ENCODE measurements around the gene TRAPPC3L. TPM values are rescaled to one million over a fixed set of nuclear protein-coding genes. Genes with fewer than 3 reads are reported as not detected.

The TRAPPC3L gene
- total and polyA plus RNA-seq, 2 of the 8 experiments (the other 6 are each of a cell fraction or from before 2014, with no cell fraction given): not detected

- H3K79me2 ChIP-seq (ENCODE audit: control insufficient read depth in 1 of 2, insufficient read depth in 2 of 2, low read length in 2 of 2): no peaks in the 10 kb centered on the region
- no peak overlapping the region for H3K4me3 ChIP-seq (ENCODE audit: extremely low read depth in 1 of 4, insufficient read depth in 2 of 4, low read depth in 3 of 4, low read length in 4 of 4)
- DNase-seq (ENCODE audit: low read depth in 1 of 2, low spot score in 2 of 2): no peak
- no peak overlapping the region for H3K4me2 ChIP-seq (ENCODE audit: insufficient read depth in 1 of 2, low read depth in 2 of 2, low read length in 2 of 2)
- no peak overlapping the region for H4K8ac ChIP-seq (ENCODE audit: extremely low read depth, insufficient read depth, low read length)
- H3K36me3 ChIP-seq (ENCODE audit: control insufficient read depth in 2 of 4, insufficient read depth in 4 of 4, low read length in 3 of 4): no peaks in the 10 kb centered on the region
- H3K14ac ChIP-seq (ENCODE audit: insufficient read length): no peak overlapping the region
- no peak overlapping the region for H3K56ac ChIP-seq (replicated peaks; ENCODE audit: insufficient read length, low read depth, low read length)
- no peaks in the 10 kb centered on the region for H3K79me1 ChIP-seq (ENCODE audit: low read depth, low read length)
- H2BK5ac ChIP-seq (ENCODE audit: low read depth, low read length): no peak overlapping the region
- H3K23ac ChIP-seq (ENCODE audit: insufficient read length): no peak overlapping the region
- H4K5ac ChIP-seq (ENCODE audit: insufficient read length, low read depth, low read length): no peak overlapping the region
- H3K4me1 ChIP-seq (replicated peaks in 1 of 4; ENCODE audit: control insufficient read depth in 3 of 4, insufficient read depth in 4 of 4, low read length in 3 of 4): peaks cover 0 to 5% (median 3%) of the 10 kb centered on the region in 4 experiments; a peak in 4 of 7 replicates
- H3K18ac ChIP-seq (ENCODE audit: extremely low read depth, low read length): no peak overlapping the region
- no peaks in the 10 kb centered on the region for H3K27me3 ChIP-seq (replicated peaks in 1 of 4; ENCODE audit: control insufficient read depth in 3 of 4, extremely low read depth in 1 of 4, insufficient read depth in 3 of 4, low read length in 3 of 4)
- H3K4ac ChIP-seq (replicated peaks; ENCODE audit: insufficient read length, low read depth, low read length): no peak overlapping the region
- H2BK120ac ChIP-seq (replicated peaks; ENCODE audit: low read depth, low read length): no peak overlapping the region
- H2BK20ac ChIP-seq (ENCODE audit: low read length): no peak overlapping the region
- CTCF ChIA-PET (ENCODE audit: partially characterized antibody): interaction anchor here (0.8 to 4.5 kb wide), 9 partner anchors 17 to 267 kb away, joined by 3 to 60 read pairs (median 13); no protein-coding TSS in a partner anchor
- peak overlapping the region; percentile 44; the same call in 1 of the 2 replicates for H2AFZ ChIP-seq (ENCODE audit: low read length)
- no peak overlapping the region for H3K9ac ChIP-seq (replicated peaks in 1 of 4; ENCODE audit: extremely low read depth in 1 of 4, low read depth in 3 of 4, low read length in 3 of 4)
- H4K91ac ChIP-seq (replicated peaks; ENCODE audit: insufficient read length, low read length): no peak overlapping the region
- 17% methylated on average over 4 of the region's 4 CpGs; no CpG with 5 or more reads in 1 of the 2 experiments for WGBS, 2 experiments (ENCODE audit: extremely low coverage in 1 of 2, insufficient coverage in 1 of 2, insufficient read length in 1 of 2, insufficient replicate concordance in 2 of 2, low coverage in 1 of 2, low lambda C conversion rate in 2 of 2, missing lambda C conversion rate in 1 of 2)
- H4K20me1 ChIP-seq (replicated peaks in 1 of 2; ENCODE audit: control insufficient read depth in 1 of 2, insufficient read depth in 2 of 2, low read length in 2 of 2): no peaks in the 10 kb centered on the region
- H2AK5ac ChIP-seq (ENCODE audit: low read depth, low read length): no peak overlapping the region
- no peak overlapping the region for H2BK15ac ChIP-seq (ENCODE audit: low read length)
- no peaks in the 10 kb centered on the region for H3K9me3 ChIP-seq (ENCODE audit: insufficient read depth in 2 of 2, low read depth in 1 of 2, low read length in 1 of 2)
- POLR2A ChIA-PET (ENCODE audit: partially characterized antibody): no interaction called here
- no peak overlapping the region for H2BK12ac ChIP-seq (ENCODE audit: low read depth, low read length)
- no peaks in the 10 kb centered on the region for H3K23me2 ChIP-seq (ENCODE audit: low read depth, low read length)
- no peak overlapping the region for H3K27ac ChIP-seq (ENCODE audit: low read depth, low read length)
- peak; percentile 78 for FAIRE-seq
- TF ChIP-seq, protein P1, sequence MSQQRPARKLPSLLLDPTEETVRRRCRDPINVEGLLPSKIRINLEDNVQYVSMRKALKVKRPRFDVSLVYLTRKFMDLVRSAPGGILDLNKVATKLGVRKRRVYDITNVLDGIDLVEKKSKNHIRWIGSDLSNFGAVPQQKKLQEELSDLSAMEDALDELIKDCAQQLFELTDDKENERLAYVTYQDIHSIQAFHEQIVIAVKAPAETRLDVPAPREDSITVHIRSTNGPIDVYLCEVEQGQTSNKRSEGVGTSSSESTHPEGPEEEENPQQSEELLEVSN (IDR thresholded peaks at IDR 0.05): no peak
- no peak for TF ChIP-seq BCL11A (IDR thresholded peaks at IDR 0.05; ENCODE audit: low read depth in 2 of 2, low read length in 2 of 2)
- no peak for TF ChIP-seq ASH2L (IDR thresholded peaks at IDR 0.05; ENCODE audit: low read length)
Observed at GRCh38 chr6:116536216-116536621, 9.3 kb downstream of the TRAPPC3L start.

Data from H1 (cell line).